NCI-H226 (cell line): ENCODE measurements around the gene CLASP2.
"Not testable (repeated sequence)": the region's sequence is repeated elsewhere in the genome, so short reads cannot be mapped to it uniquely, and the experiment has no call there.

Experiments used
- DNase-seq: peaks from one replicate; pipeline ENCODE4 v3.0.0-alpha.2; 2015

Gene CLASP2

DNA sequence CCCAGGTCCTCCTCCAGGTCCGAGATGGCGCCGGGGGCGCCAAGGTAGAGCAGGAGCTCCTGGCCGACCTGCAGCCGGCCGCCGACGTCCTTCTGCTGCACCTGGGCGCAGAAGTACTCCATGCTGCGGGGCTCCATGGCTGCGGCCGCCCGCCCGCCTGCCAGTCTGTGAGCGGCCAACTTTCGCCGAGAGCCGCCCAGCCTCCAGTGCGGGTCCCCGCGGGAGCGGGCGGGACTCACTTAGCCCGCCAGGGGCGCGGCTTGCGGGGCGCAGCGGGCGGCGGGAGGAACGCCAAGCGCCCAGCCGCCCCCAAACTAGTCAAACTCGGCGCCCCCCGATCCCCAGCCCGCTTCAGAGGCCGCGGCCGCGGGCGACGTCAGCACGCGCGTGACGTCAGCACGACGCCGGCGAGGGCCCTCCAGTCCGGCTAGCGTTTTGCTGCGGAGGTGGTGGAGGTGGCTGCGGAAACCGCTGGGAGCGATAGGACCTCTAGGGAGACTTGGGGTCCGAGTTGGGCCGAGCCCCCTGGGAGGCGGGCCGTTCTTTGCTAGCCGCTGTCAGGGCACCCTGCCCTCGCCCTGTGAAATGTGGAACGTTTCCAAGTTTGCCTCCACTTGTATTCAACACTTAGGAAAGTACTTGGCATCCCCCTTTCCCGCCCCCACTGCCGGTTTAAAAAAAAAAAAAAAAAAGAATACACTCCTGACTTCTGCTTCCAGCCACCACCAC is at the start of gene CLASP2:
CLASP2 (minus strand) TSS at position 389 of the 729 bp plus-strand sequence; CDS start at position 137, 252 bp downstream.
- peak; percentile 93 for DNase-seq

DNA sequence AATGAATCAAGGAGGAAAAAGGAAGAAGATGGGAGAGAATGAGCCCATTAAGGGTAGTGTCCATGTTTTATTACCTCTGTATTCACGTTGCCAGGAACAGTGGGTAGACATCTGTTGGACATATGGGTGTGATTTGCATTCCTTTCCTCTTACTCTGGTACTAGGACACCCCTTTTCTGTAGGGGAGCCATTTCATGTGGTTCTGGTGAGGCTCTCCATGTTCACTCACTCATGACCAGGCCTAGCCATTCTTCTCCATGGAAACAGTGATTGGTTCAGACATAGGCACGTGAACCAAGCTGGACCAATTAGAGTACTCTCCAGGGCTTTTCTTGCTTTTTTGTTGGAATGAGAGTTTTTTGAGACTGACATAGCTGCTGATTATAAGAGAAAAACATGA is 40.8 kb upstream of the CLASP2 start:
- no peak for DNase-seq

DNA sequence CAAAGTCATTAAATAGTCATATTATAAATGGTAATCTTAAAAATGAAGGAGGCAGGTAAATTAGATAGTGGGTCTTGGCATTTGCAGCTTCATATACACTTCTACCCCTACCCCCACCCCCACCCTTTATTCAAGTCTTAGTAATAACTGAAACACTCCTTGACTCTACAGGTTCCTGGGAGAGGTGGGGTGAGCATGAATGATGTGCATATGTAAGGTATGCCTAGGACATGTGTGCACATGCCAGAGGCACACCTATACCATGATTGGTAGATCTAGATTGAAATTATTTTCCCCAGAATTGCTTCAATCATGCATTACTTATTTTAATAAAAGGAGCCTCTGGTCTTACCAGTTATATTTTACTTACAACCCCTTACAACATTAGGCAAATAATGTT is 40.2 kb upstream of the CLASP2 start:
- DNase-seq, result no peak

DNA sequence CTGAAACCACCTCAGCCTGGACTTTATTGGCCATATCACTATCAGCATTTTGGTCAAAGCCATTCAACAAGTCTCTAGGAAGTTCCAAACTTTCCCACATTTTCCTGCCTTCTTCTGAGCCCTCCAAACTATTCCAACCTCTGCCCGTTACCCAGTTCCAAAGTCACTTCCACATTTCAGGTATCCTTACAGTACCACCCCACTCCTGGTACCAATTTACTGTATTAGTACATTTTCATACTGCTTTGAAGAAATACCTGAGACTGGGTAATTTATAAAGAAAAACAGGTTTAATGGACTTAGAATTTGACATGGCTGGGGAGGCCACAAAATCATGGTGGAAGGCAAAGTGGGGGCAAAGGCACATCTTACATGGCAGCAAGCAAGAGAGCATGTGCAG is 36.3 kb upstream of the CLASP2 start:
- DNase-seq, result not testable (repeated sequence)

DNA sequence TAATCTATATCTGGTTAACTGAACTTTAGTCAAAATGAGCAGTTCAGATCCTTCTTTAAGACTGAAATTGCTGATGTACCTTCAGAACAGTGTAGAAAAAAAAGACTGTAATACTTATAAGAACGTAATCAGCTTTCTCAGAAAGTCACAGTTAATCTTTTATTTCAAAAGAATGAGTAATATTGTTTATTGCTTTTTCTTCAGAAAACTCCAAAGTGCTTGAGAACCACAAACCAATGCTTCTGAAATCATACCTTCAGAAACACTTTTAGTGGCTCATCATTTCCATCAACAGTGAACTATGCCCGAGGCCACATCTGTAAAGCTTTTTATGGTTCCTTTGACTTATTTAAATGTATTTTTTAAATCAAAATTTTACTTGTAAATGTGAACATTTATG is 33.3 kb upstream of the CLASP2 start:
- DNase-seq, result no peak

DNA sequence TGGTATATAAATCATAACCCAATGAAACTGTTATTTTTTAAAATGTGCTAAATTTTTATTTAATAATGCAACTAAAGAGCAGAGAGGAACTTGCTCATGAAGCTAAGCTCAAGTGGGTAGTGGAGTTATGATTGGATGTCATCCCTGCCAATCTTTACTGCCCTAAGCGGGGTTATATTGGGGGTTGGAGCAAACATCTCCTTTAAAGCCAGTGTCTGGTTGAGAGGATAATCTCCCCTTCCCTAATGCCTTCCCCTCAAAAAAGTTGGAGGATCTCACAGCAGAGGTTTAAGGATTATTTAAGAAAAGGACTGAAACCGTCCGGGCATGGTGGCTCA is 32.1 kb upstream of the CLASP2 start:
- no peak for DNase-seq

DNA sequence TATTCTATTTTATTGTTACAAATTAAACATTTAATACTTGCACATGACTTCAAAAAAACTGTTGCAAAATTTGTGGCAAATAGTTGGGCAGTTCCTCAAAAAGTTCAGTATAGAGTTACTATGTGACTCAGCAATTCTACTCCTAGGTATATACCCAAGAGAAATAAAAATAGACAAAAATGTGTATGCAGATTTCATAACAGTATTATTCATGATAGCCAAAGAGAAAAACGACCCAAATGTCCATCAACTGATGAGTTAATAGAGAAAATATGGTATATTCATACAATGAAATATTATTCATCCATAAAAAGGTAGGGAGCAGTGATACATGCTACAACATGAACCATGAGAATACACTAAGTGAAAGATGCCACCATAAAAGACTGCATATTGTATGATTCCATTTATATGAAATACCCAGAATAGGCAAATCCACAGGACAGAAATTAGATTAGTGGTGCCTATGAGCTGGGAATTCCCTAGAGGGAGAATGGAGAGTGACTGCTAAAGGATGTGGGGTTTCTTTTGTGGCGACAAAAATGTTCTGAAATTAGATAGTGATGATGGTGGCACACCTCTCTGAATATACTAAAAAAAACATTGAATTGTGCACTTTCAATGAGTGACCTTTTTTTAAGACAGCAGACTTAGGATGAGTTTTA is 31.6 kb upstream of the CLASP2 start:
- DNase-seq, result peak; percentile 23

DNA sequence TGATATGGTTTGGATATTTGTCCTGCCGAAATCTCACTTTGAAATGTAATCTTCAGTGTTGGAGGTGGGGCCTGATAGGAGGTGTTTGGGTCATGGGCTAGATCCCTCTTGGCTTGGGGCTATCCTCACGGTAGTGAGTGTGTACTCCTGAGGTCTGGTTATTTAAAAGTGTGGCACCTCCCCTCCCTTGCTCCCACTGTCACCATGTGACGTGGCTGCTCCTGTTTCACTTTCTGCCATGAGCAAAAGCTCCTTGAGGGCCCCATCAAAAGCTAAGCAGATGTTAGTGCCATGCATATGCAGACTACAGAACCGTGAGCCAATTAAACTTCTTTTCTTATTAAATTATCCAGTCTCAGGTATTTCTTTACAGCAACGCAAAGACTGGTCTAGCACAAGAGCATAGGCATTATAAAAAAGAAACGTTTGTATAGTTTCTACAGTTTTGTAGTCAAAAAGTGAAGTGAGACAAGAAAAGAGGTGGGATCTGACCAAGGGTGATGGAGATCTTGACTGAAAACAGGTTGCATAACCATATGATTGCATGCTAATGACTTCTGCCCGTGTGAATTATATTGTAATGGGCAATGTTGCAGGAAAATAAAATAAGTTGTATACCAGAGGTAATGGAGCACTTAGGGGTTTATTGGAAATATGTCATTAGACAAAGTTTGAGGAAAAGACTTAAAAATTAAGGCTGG is 28.5 kb upstream of the CLASP2 start:
- DNase-seq, result no peak

DNA sequence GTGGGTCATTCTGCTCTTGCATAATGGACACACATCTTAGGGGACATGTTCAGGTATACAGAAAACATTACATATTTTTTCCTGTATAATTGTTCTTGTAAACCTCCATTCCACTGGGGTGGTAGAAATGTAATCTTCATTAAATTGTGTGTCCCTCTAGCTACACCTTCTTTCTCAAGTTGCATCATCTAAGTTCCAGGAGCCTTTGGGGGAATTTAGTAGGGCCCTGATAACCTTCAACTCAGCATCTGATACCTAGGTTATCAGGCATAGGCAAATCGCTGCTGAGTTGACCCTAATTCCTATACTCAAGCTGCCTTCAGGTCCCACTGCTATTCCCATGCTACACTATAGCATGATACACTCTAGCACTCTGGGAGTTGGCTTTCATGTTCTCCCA is 19.1 kb upstream of the CLASP2 start:
- DNase-seq, result no peak

DNA sequence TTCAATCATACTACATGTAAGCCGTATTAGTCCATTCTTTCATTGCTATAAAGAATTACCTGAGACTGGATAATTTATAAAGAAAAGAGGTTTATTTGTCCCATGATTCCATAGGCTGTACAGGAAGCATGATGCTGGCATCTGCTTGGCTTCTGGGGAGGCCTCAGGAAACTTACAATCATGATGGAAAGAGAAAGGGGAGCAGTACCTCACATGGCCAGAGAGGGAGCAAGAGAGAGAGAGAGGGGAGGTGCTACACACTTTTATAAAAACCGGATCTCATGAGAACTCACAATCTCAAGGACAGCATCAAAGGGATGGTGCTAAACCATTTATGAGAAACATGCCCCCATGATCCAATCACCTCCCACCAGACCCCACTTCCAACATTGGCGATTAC is 14.3 kb upstream of the CLASP2 start:
- DNase-seq, result no peak

DNA sequence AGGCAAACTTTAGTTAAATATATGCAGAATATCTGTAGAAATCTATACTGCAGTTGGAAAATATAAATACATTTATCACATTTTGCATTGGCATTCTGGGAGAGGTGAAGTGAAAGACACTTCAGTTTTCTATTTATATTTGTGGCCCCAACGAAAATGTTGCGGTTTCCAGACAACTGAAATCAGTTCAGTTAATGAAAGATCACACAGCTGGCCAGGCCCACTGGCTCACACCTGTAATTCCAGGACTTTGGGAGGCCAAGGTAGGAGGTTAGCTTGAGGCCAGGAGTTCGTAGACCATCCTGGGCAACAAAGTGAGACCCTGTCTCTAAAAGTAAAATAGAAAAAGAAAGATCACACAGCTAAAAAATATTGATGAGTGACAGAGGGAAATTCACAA is 11.9 kb upstream of the CLASP2 start:
- DNase-seq, result no peak

DNA sequence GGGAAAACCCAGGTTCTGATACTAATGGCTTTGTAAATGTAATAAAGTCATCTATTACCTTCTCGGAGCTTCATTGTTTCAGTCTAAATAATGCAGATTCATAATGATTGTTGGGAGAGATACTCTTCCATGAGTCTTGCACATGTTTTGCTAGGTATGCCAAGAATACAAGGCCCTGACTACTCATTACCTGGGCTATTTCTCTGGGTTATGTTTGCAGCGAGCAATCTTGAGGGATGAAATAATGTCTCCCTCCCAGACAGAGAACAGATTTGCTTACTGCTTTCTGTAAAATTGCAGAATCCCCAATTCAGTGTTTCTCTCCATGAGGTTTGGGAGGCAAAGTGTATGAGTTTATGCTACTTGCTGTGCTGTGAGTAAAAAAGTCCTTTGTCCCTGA is 6.2 kb upstream of the CLASP2 start:
- no peak for DNase-seq

DNA sequence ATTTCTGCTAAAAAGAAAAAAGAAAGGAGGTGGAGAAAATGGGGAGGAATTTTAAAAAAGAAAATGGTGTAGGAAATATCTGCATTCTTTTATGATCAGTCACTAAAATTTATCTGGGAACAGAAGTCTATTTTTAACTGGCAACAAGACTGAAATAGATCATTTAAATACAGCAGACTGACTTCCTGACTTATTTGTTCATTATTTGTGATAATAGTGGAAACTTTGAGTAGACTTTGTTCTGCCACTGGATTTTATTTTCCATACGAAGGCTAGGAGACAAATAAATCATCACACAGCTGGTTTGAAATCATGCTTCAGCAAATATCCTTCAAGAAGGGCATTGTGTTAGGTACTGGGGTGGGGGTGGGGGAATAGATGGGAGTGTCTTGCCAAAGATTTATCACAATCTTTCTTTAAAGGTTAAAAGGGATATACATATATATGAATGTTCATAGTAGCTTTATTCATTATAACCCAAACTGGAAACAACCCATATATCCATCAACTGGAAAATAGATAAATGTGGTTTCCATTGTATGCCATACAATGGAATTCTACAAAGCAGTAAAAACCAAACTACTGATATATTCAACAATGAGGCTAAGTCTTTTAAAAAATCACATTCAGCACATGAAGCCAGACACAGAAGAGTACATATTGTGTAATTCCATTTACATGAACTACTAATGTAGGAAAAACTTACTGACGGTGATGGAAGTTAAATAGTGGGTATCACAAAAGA is 4.7 kb upstream of the CLASP2 start:
- peak; percentile 7 for DNase-seq

DNA sequence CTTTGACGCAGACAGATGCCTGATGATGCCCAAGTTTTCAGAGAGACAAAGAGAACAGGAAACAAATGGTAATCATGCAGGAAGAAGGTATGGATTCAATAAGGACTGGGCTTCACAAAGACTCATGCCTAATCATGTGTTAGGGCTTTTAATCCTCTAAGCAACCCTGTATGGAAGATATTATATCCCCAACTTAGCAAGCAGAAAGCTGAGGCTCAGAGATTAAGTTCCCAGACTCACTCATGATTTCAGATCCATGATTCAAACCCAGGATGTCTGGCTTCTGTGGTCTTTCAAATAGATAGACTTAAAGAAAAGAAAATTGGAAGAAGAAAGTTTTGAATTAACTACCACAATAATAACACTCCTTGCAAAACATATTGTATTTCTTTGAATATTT is 4.1 kb upstream of the CLASP2 start:
- no peak for DNase-seq

DNA sequence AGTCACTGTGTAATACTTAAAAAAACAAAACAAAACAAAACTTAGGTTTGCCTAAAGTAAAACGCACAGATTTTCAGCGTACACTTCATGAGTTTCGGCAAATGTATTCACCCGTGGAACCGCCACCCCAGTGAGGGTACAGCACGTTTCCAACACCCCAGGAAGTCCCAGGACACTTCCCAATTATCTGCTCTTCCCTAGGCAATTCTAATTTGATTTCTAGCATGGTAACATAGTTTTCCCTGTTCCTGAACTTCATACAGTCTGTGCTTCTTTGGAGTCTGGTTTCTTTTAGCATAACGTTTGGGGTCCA is 497 bp upstream of the CLASP2 start:
- DNase-seq, result no peak

DNA sequence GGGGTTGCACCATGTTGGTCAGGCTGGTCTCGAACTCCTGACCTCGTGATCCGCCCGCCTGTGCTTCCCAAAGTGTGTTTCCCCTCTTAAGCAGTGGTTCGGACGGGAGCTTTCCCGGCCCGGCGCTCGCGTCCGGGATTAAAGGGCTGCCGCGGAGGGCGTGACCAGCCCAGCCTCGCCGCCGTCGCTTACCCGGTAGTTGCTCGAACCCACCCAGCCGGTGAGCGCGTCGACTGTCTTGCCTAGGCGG is 513 bp downstream of the CLASP2 start:
- no peak for DNase-seq

DNA sequence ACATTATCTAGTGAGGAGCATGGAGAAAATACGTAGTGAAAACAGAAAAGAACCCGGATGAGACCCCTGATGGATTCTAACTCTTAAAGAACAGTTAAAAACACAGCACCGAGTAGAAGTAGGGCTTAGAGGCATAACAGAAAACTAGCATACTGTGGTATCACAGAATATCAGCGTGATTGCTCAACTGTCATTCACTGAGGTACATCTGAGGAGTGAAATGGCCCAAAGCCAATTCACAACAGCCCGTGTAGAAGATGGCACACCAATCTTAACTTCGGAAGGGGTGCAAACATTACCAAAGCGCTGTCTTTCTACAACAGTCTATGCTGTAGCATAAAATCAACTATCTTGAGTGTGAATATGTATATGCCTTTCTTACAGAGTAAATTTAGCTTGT is 1.8 kb downstream of the CLASP2 start:
- no peak for DNase-seq

DNA sequence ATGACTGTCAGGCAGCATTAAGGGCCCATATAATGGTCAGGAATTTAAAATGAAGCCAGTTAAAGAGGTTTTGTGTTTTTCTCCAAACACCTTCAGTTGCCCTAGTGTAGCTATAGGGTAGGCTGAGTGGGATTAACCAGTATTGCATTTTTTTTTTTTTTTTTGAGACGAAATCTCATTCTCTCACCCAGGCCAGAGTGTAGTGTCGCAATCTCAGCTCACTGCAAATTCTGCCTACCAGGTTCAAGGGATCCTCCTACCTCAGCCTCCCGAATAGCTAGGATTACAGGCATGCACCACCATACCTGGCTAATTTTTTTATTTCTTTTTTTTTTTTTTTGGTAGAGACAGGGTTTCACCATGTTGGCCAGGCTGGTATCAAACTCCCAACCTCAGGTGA is 7.0 kb downstream of the CLASP2 start:
- DNase-seq, result no peak

DNA sequence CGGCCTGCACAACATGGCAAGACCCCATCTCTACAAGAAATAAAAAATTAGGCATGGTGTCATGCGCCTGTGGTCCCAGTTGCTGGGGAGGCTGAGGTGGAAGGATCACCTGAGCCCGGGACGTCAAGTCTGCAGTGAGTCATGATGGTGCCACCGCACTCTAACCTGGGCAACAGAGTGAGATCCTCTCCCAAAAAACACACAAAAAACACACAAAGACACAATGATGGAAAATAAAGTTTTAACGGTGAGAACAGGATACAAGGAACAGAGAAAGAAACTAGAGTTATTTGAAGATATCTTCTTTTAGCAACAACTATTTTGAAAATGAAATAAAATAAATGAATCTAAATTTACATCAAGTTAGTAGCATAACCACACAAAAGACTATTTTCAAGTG is 12.0 kb downstream of the CLASP2 start:
- DNase-seq, result no peak

DNA sequence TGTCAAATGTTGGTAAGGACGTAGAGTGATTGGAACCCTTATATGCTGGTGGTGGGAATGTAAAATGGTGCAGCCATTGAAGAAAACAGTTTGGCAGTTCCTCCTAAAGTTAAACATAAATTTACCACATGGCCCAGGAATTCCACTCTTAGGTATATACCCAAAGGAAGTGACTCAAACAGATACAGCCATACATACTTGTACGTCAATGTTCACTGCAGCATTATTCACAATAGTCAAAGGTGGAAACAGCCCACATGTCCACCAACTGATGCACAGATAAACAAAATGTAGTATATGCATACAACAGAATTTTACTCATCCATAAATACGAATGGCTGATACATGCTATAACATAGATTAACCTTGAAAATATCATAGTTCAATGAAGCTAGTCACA is 13.2 kb downstream of the CLASP2 start:
- DNase-seq, result peak; percentile 19

DNA sequence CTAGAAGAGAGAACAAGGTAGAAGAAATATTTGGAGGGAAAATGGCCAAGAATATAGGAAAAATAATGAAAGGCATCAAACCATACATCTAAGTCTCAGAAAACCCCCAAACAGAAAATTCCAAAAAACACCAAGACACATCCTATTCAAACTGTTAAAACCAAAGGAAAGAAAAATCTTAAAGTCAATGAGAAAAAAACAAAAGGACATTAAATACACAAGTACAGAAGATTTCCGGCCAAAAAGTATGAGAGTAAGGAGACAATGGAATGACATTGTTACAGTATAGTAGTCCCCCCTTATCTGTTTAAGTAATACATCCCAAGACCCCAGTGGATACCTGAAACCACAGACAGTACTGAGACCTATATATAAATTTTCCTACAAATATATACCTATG is 18.8 kb downstream of the CLASP2 start:
- no peak for DNase-seq

DNA sequence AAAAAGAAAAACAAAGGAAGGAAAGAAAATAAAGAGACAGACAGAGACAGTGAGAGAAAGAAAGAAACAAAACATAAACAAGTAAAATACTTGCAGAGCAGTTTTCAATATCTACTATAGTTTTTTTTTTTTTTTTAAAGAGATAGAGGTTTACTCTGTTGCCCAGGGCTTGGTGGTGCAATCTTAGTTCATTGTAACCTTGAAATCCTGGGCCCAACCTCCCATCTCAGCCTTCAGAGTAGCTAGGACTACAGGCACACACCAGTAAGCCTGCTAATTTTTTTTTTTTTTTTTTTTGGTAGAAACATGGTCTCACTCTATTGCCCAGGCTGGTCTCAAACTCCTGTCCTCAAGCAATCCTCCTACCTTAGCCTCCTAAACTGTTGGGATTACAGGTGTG is 23.1 kb downstream of the CLASP2 start:
- no peak for DNase-seq

DNA sequence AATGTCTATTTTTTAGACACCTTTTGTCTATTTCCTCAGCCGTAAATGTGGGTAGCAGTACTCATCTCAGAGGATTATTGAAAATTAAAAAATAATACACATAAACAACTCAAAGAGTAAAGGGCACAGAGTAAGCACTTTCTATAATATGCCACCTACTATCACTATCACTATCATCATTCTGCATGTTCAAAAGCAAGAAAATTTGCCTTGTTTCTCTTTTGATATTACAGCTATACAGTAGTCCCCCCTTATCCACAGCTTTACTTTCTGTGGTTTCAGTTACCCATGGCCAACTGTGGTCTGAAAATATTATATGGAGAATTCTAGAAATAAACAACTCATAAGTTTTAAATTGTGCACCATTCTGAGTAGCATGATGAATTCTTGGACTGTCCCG is 27.7 kb downstream of the CLASP2 start:
- DNase-seq, result no peak

DNA sequence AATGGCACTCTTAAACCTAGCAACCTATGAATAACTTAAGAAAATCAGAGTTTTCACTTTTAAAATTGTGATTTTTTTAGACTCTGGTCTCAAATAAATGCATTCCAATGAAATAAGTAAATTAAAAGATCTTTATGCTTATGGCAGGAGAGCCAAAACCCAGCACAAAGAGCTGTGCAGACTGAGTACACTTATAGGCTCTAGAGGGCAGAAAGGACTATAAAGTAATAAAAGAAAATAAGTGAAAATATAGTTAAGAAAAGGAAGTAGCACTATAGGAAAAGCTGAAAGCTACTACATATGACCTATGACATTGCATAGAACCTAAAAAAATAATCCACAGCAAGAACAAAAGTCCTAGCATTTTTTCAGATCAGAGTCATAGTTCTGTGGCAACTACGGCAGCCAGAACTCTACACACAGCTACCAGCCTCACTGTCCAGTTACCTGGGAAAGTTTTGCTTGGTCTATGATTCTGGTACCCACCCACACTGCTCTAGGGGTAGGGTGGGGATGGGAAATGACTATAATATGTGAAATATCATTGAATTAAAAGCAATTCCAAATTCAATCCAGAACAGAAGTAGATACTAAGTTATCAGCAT is 30.5 kb downstream of the CLASP2 start:
- DNase-seq, result peak; percentile 21
